HEK293T (cell line): ENCODE data around the gene MYO7B.
A peak's percentile ranks its signal among the peaks of the same experiment; 100 is the strongest.

Experiments
- CTCF ChIA-PET: fragments of 350-600 bp; formaldehyde crosslinking; extraction: SDS; loops from one replicate; lab custom pipeline; 2021; ENCODE audit warnings: antibody characterized with exemption, inconsistent platforms; lab: Yijun Ruan, JAX
- POLR2A ChIA-PET: fragments of 350-600 bp; formaldehyde crosslinking; extraction: SDS; loops from one replicate; lab custom pipeline; 2020; ENCODE audit warnings: antibody characterized with exemption, inconsistent platforms; lab: Yijun Ruan, JAX
- DNase-seq: peaks from one replicate; pipeline ENCODE4 v3.0.0; 2012; ENCODE audit warnings: mixed read lengths; ENCODE audit errors: extremely low spot score
- ARNT ChIP-seq: fragments of 450-650 bp; IDR thresholded peaks from 2 replicates; pipeline ENCODE4 v1.6.1; 2017; ENCODE audit warnings: mild to moderate bottlenecking
- BHLHE40 ChIP-seq: fragments of 450-650 bp; IDR thresholded peaks from 2 replicates; pipeline ENCODE4 v1.6.1; 2016; ENCODE audit warnings: mild to moderate bottlenecking, moderate library complexity, borderline replicate concordance
- CTBP1 ChIP-seq: fragments of 450-650 bp; IDR thresholded peaks from 2 replicates; pipeline ENCODE4 v1.6.1; 2016; ENCODE audit warnings: borderline replicate concordance
- ELF4 ChIP-seq: fragments of 450-650 bp; IDR thresholded peaks from 2 replicates; pipeline ENCODE4 v1.6.1; 2017; ENCODE audit warnings: antibody characterized with exemption
- FOXA1 ChIP-seq: fragments of 450-650 bp; IDR thresholded peaks from 2 replicates; pipeline ENCODE4 v1.6.1; 2016; ENCODE audit warnings: mild to moderate bottlenecking
- FOXK2 ChIP-seq: fragments of 450-650 bp; IDR thresholded peaks from 2 replicates; pipeline ENCODE4 v1.6.1; 2016; ENCODE audit warnings: mild to moderate bottlenecking
- FOXM1 ChIP-seq: fragments of 450-650 bp; IDR thresholded peaks from 2 replicates; pipeline ENCODE4 v1.6.1; 2017; ENCODE audit warnings: mild to moderate bottlenecking, borderline replicate concordance
- HDGF ChIP-seq: fragments of 450-650 bp; IDR thresholded peaks from 2 replicates; pipeline ENCODE4 v1.6.1; 2017; ENCODE audit warnings: antibody characterized with exemption, borderline replicate concordance
- L3MBTL2 ChIP-seq: fragments of 450-650 bp; conservative IDR thresholded peaks from 2 replicates; pipeline ENCODE4 v1.6.1; 2016; ENCODE audit warnings: mild to moderate bottlenecking
- LEF1 ChIP-seq: fragments of 450-650 bp; IDR thresholded peaks from 2 replicates; pipeline ENCODE4 v1.6.1; 2017; ENCODE audit warnings: mild to moderate bottlenecking, borderline replicate concordance
- NFRKB ChIP-seq: fragments of 450-650 bp; IDR thresholded peaks from 2 replicates; pipeline ENCODE4 v1.6.1; 2016; ENCODE audit warnings: mild to moderate bottlenecking, moderate library complexity
- PKNOX1 ChIP-seq: fragments of 450-650 bp; IDR thresholded peaks from 2 replicates; pipeline ENCODE4 v1.6.1; 2016
- SP1 ChIP-seq: fragments of 450-650 bp; IDR thresholded peaks from 2 replicates; pipeline ENCODE4 v1.6.1; 2017
- SUZ12 ChIP-seq: fragments of 450-650 bp; IDR thresholded peaks from 2 replicates; pipeline ENCODE4 v1.6.1; 2016; ENCODE audit warnings: mild to moderate bottlenecking
- TARDBP ChIP-seq: fragments of 450-650 bp; IDR thresholded peaks from 2 replicates; pipeline ENCODE4 v1.6.1; 2016
- ZNF384 ChIP-seq: fragments of 450-650 bp; IDR thresholded peaks from 2 replicates; pipeline ENCODE4 v1.6.1; 2016

Gene MYO7B

GRCh38 chr2:127681288-127681804 is 145.9 kb downstream of the MYO7B start:
- TF ChIP-seq ZNF384 (no peak), LEF1 (no peak), NFRKB (no peak), CTBP1 (no peak), BHLHE40 (no peak), TARDBP (no peak), HDGF (no peak), FOXA1 (no peak), SUZ12 (no peak), PKNOX1 (no peak), SP1 (no peak), FOXM1 (no peak), ELF4 (no peak), L3MBTL2 (no peak), ARNT (no peak), FOXK2 (no peak)
- CTCF ChIA-PET: no interaction called here
- DNase-seq: no peak
- POLR2A ChIA-PET: no interaction called here

GRCh38 chr2:127681976-127682857 is 146.7 kb downstream of the MYO7B start:
- ChIA-PET CTCF (no interaction called here), POLR2A (interaction anchor here (1.7 kb wide), 1 partner anchor 19 kb away, joined by 5 read pairs; the partner anchor contains the start of gene SFT2D3)
- DNase-seq: no peak
- TF ChIP-seq FOXK2 (no peak), ZNF384 (peak; percentile 20; the same call in 1 of the 2 replicates), ELF4 (no peak), BHLHE40 (no peak)

GRCh38 chr2:127683056-127683455 is 147.6 kb downstream of the MYO7B start:
- DNase-seq: no peak
- ChIA-PET CTCF (no interaction called here), POLR2A (interaction anchor here (1.7 kb wide), 1 partner anchor 18 kb away, joined by 5 read pairs; the partner anchor contains the start of gene SFT2D3)
- TF ChIP-seq TARDBP (no peak), ELF4 (no peak), FOXM1 (no peak), L3MBTL2 (no peak), HDGF (no peak), CTBP1 (no peak), FOXK2 (no peak), ZNF384 (no peak), BHLHE40 (no peak), ARNT (no peak), SUZ12 (no peak), LEF1 (no peak), SP1 (no peak), NFRKB (no peak), PKNOX1 (no peak)

DNA sequence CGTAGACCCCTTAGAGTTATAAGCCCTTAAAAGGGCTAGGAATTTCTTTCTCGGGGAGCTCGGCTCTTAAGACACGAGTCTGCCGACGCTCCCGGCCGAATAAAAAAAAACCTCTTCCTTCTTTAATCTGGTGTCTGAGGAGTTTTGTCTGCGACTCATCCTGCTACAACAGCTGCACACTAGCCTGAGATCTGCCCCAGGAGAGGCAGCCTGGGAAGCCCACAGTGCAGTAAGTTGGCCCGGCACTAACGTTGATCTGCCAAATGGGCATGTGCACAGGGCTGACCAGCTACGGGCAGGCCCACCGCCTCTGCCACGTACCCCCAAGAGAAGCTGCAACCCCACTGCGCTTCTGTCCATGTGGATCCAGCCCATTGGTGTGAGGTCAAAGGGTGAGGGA is 148.3 kb downstream of the MYO7B start:
- TF ChIP-seq HDGF (no peak), LEF1 (no peak), ARNT (no peak), NFRKB (no peak), CTBP1 (no peak)
- ChIA-PET POLR2A (no interaction called here), CTCF (no interaction called here)
- no peak for DNase-seq

DNA sequence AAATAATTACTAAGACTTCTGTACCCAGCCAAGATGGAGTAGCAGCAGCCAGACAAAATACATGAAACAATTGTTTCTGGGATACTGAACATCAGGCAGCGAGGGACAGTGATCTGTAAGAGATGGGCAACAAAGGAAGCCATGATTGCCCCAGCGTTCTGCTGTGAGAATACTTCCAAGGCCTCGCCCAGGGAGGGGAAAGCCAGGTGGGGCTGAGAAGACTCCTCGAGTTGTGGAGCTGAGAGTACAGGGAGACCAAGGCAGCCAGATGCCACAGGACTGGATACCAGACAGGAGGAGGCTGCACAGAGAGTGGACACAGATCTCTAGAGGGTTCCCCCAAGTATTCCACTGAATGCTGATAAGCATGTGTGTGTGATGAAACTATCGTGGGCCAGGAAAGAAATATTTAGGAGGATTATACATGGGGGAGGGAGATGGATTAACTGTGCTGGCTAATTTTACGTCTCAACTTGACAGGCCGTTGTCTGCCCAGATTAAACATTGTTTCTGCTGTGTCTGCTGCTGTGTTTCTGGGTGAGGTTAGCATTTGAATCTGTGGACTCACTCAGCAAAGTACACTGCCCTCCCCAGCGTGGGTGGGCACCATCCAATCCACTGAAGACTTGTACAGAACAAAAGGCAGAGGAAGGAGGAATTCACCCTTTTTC is 150.1 kb downstream of the MYO7B start:
- DNase-seq: no peak
- CTCF ChIA-PET: no interaction called here
- TF ChIP-seq FOXM1 (no peak), BHLHE40 (no peak), PKNOX1 (no peak), ZNF384 (no peak), FOXK2 (no peak), SUZ12 (no peak), FOXA1 (no peak), L3MBTL2 (no peak), LEF1 (no peak), ARNT (no peak), ELF4 (no peak), HDGF (no peak), NFRKB (no peak), CTBP1 (no peak), SP1 (no peak), TARDBP (no peak)
- POLR2A ChIA-PET: no interaction called here
